Dermis blood vessel endothelial cell (primary cell): Measurements from ENCODE around the gene RTEL1. TPM values are rescaled to one million over a fixed set of nuclear protein-coding genes. Genes with fewer than 3 reads are reported as not detected.
"Not testable (repeated sequence)": the region's sequence is repeated elsewhere in the genome, so short reads cannot be mapped to it uniquely, and the experiment has no call there.

ENCODE experiments used
- DNase-seq: peaks from one replicate; pipeline ENCODE4 v3.0.0; 2010
- total RNA-seq: library from RNA; depleted of rRNA; stranded (reverse); fragments of >200 nt; gene quantifications from 2 replicates; pipeline ENCODE4 v1.2.3, GENCODE V29; 2014

Gene RTEL1
- total RNA-seq, 1 donor from 2014 or later = 13.4 TPM

- not testable (repeated sequence) for DNase-seq
These were observed 72.1 kb downstream of the RTEL1 start for GRCh38 chr20:63730189-63730733.

- DNase-seq = no peak
These were observed 73.3 kb downstream of the RTEL1 start for GRCh38 chr20:63731410-63731809.

DNA sequence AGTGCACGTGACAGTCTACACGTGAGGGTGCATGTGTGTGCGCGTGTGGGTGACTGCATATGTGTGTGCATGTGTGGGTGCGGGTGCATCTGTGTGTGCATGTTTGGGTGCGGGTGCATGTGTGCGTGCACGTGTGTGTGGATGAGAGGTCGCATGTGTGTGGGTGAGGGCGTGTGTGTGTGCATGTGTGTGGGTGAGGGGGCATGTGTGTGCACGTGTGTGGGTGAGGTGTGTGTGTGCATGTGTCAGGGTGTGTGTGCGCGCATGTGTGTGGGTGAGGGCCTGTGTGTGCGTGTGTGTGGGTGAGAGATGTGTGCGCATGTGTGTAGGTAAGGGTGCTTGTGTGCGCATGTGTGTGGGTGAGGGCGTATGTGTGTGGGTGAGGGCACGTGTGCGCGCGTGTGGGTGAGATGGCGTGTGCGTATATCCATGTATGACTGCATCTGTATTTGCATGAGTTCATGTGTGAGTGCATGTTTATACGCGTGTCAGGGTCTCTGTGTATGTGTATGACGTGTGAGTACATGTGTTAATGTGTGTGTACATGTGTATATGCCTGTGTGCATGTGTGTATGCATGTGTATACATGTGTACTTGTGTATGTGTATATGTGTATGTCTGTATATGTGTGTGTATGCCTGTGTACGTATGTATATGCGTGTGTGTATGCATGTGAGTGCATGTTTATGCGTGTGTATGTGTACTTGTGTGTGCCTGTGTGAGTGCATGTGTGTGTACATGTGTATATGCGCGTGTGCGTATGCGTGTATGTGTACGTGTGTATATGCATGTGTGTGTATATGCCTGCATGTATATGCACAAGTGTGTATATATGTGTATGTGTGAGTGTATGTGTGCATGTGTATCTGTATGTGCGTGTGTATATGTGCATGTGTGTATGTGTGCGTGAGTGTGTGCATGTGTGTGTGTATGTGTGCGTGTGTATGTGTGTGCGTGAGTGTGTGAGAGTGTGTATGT, 74.3 kb downstream of the RTEL1 start:
- no peak for DNase-seq

GRCh38 chr20:63733117-63733516, 75.0 kb downstream of the RTEL1 start:
- DNase-seq = no peak

DNA sequence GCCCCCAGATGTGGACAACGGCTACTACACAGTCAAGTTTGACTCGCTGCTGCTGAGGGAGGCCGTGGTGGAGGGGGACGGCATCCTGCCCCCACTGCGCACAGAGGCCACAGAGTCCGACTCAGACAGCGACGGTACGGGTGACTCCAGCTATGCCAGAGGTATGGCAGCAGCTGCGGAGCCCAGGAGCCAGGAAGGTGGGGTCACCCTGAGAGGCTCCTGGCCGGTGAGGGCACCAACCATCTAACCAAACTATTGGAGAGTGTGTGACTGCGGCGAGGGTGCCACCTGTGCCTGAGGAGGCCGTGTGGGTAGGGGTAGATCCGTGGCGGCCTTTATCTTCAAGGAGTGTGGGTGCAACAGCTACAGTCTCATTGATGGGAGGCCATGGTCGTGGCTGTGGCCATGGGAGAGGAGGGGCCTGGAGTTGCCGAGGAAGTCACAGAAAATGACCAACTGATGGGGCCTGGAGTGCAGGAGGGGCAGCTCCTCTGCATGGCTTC, 75.5 kb downstream of the RTEL1 start:
- DNase-seq = no peak

DNA sequence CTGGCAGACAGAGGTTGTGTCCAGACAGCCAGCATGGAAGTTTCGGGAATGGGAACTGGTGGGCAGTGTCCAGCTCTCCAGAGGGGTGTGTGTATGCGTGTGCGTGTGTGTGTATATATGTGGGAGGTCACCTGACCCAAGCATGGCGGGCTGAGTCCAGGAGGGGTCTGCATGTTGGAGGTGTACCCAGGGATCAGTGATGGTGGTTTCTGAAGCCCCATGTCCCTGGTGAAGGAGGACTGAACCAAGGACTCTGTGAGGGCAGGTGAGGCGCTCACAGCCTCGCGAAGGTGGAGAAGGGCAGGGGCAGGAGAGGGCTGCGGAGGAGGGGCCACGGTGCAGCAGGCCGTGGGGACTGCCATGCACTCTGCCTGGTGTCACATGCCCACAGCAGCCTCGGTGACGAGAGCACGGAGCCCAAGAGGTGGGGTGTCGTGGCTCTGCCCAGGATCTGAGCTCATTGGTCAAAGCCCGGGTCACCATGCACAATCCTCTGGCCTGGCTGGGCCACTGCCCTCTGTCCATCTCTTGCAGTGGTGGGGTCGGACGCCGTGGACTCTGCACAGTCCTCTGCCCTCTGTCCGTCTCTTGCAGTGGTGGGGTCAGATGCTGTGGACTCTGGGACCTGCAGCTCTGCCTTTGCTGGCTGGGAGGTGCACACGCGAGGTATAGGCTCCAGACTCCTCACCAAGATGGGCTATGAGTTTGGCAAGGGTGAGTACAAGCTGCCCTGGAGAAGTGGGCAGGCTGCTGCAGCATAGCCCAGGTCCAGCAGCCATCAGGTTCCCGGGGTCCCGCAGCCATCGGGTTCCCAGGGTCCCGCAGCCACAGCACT, 76.2 kb downstream of the RTEL1 start:
- no peak for DNase-seq

DNA sequence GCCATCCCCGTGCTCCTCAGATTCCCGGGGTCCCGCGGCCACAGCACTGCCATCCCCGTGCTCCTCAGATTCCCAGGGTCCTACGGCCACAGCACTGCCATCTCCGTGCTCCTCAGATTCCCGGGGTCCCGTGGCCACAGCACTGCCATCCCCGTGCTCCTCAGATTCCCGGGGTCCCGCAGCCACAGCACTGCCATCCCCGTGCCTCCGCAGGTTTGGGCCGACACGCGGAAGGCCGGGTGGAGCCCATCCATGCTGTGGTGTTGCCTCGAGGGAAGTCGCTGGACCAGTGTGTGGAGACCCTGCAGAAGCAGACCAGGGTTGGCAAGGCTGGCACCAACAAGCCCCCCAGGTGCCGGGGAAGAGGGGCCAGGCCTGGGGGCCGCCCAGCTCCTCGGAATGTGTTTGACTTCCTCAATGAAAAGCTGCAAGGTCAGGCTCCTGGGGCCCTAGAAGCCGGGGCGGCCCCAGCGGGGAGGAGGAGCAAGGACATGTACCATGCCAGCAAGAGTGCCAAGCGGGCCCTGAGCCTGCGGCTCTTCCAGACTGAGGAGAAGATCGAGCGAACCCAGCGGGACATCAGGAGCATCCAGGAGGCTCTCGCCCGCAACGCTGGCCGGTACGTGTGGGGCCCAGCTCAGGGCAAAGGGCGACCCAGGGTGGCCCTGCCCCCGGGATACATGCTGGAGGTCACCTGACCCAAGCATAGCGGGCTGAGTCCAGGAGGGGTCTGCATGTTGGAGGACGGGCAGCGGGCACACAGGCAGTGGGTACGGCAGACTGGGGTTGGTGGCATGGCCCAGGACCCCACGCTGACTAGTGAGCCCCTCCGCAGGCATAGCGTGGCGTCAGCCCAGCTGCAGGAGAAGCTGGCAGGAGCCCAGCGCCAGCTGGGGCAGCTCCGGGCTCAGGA, 77.1 kb downstream of the RTEL1 start:
- no peak for DNase-seq

DNA sequence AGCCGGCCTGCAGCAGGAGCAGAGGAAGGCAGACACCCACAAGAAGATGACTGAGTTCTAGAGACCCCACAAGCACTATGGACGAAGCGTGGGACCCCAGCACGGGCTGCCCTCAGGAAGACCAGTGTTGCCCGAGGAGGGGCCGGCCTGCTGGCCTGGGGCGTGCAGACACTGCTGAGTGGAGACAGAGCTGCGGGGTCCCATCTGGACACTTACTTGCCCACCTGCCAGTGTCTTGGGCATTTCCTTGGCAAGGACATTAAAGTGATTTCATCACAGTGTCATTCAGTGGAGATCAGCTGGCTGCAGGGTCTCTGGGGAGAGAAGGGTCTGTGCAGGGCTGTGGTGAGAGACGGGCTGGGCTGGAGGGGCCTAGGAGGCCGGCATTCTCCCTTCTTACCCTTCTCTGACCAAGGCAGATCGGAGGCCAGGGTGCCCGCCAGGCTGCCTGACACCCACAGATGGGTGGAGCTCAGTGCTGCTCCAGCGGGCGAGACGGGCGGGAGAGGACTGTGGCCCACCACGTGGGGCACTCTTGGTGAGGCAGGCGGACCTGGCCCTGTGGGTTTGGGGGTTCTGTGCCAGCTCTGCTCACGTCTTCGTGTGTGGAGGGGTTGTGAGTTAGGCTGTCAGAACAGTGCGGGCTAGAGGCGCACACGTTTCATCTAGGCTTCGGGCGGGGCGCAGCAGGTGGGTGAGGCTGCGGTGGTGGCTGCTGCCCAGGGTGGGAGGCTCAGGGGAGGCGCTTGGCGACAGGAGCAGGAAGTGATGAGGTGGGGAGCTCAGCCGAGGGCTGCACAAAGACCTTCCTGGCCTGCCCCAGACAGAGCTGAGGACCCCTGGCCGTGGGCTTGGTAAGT, 78.0 kb downstream of the RTEL1 start, which contains the start of gene LIME1:
Gene LIME1 (plus strand): TSS at position 806 of the 860 bp plus-strand sequence. CDS start 886 bp downstream, outside the sequence.
- DNase-seq = no peak

DNA sequence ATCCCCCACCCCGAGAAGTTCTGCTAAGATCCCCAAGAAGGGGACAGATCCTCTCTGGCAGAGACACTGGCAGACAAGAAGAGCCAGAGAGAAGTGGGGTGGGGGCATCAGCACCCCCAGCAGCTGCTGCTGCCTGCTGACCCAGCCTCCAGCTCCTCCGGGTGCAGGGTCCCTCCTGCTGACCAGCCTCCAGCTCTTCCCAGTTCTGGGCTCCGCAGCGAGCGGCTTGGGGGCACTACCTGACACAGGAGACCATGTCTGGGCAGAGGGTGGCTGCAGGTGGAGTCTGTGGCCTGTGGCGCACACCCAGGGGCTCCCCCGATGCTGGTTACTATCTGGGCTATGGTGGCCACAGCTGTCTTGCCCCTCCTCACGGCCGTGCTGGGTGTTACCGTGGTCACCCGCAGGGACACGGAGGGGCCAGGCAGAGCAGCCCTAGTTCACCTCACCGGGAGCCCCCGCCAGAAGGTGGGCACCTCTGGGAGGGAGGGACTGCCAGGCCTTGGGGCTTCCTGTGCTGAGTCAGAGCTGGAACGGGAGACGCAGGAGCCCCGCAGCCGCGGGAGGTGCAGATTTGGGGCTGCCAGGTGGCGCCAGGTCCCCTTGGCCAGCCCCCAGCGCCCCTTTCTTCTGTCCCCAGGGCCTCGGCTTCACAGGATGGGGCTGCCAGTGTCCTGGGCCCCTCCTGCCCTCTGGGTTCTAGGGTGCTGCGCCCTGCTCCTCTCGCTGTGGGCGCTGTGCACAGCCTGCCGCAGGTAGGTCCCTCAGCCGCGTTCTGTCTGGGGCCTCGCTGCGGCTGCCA, 79.0 kb downstream of the RTEL1 start:
- DNase-seq = no peak

DNA sequence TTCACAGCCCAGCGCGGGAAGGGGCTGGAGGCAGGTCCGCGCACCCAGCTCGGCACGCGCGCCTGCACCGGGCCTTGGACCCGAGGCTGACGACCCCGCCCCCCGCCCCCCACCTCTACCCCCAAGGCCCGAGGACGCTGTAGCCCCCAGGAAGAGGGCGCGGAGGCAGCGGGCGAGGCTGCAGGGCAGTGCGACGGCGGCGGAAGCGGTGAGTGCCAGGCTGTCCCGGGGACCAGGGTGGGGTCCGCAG, 79.5 kb downstream of the RTEL1 start:
- DNase-seq = no peak

DNA sequence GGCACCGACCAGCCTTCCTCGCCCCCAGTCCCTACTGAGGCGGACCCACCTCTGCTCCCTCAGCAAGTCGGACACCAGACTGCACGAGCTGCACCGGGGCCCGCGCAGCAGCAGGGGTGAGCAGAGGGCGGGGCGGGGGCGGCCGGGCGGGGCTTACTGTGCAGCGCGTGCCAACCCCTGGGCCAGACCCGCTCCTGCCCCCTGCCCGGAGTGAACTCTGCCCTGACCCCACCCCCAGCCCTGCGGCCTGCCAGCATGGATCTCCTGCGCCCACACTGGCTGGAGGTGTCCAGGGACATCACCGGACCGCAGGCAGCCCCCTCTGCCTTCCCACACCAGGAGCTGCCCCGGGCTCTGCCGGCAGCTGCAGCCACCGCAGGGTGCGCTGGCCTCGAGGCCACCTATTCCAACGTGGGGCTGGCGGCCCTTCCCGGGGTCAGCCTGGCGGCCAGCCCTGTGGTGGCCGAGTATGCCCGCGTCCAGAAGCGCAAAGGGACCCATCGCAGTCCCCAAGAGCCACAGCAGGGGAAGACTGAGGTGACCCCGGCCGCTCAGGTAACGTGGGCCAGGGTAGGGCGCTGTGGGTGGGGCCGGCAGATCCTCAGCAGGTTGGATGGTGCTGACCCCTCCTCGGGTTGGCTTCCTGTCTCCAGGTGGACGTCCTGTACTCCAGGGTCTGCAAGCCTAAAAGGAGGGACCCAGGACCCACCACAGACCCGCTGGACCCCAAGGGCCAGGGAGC, 80.0 kb downstream of the RTEL1 start:
- DNase-seq = no peak

GRCh38 chr20:63738687-63739129, 80.6 kb downstream of the RTEL1 start:
- peak; percentile 43 for DNase-seq

GRCh38 chr20:63739130-63740069, 81.3 kb downstream of the RTEL1 start, which contains the start of gene SLC2A4RG:
Gene SLC2A4RG (plus strand): TSS chr20:63739776. CDS start chr20:63739913, 137 bp downstream.
- peak; percentile 75 for DNase-seq

DNA sequence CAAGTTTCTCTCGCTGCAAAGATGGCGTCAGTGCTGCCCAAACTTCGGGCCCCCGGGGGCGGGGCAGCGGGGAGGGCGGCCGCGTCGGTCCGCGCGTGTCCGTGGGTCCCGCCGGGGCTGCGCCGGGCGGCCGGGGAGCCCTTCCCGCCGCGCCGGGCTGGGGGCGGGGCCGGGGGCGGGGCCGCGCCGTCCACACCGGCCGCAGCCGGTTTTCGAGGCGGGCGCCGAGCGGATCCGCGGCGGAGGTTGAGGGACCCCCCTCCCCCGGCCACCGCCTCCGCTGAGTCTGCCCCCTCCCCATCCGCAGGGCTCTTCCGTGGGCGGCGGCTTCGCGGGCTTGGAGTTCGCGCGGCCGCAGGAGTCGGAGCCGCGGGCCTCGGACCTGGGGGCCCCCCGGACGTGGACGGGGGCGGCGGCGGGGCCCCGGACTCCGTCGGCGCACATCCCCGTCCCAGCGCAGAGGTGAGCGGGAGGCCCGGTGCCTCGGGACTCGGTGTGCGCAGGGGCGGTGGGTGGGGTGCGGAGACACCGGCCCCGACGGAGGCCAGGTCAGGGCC, 82.0 kb downstream of the RTEL1 start:
- peak; percentile 30 for DNase-seq

DNA sequence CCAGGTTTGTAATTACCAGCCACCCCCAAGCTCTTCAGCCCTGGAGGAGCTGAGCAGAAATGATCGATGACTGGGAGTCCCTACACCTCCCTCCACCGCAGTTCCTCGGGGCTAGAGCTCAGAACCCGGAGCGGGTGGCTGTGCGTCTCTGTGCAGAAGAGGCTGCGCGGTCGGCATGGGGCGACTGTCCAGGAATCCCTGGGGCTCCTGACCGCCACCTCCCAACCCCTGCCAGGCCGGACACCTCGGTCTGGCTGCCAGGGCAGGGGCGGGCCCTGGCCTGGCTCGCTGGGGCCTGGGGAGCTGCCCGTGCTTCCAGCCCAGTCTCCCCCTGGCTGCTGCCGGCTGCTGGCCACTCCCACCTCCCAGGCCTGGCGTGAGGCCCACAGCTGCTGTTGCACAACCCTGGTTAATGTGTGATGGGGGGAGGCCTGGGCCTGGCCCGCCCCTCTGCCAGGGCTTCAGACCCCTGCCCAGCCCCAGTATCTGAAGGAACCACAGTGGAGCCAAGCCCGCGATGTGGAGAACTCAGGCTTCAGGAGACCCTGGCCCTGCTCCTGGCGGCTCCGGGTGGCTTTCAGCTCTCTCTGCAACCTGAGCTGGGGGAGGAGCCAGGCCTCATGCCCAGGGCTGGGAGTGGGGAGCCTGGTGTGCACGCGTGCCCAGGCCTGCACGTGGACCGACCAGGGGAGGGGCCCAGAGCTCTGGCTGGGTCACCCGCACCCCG, 82.7 kb downstream of the RTEL1 start:
- peak; percentile 86 for DNase-seq

DNA sequence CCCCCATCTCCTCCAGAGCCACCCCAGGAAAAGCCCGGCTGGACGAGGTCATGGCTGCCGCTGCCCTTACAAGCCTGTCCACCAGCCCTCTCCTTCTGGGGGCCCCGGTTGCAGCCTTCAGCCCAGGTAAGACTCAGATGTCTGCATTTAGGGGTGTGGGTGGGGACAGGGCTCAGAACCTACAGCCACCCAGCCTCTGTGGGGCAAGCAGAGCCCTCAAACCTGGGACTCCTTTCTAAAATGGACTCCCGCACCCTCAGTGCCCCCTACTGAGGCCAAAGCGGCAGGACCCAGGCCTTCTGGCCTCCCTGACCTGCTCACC, 83.2 kb downstream of the RTEL1 start:
- DNase-seq = no peak
